ENCODE results near the gene TSPAN9. TPM values are rescaled to one million over a fixed set of nuclear protein-coding genes. Genes with fewer than 3 reads are reported as not detected.

TSPAN9 gene
- total and polyA plus RNA-seq, 2 of the 4 experiments (the other 2 are of a cell fraction), result 17.7 to 39.1 TPM

GRCh38 chr12:3201339-3202051, 124.3 kb downstream of the TSPAN9 start:
- Histone ChIP-seq H3K4ac (ENCODE audit: low read depth, low read length) (no peak overlapping the region), H3K27me3 (ENCODE audit: control insufficient read depth, insufficient read depth, low read length) (peaks cover 6% of the 10 kb centered on the region), H3K4me3 (ENCODE audit: insufficient read depth, low read depth, low read length) (peak overlapping the region; percentile 51; the same call in 1 of the 2 replicates), H3K18ac (ENCODE audit: low read depth, low read length) (no peak overlapping the region), H2BK15ac (ENCODE audit: low read depth, low read length) (no peak overlapping the region), H3K9me3 (ENCODE audit: control insufficient read depth, insufficient read depth, low read length) (no peaks in the 10 kb centered on the region), H3K27ac (ENCODE audit: insufficient read depth, low read length) (no peak overlapping the region), H2BK120ac (ENCODE audit: low read depth, low read length) (no peak overlapping the region), H3K9me1 (ENCODE audit: insufficient read depth, low read length) (no peaks in the 10 kb centered on the region), H3K9ac (ENCODE audit: low read depth, low read length) (0 out of 2 replicates have a peak overlapping the region, but pooled peaks have one; percentile 21), H4K20me1 (ENCODE audit: insufficient read depth, low read length) (peaks cover 37% of the 10 kb centered on the region), H2AK5ac (ENCODE audit: low read depth, low read length) (no peak overlapping the region), H4K5ac (ENCODE audit: low read depth, low read length) (no peak overlapping the region), H3K4me1 (ENCODE audit: control insufficient read depth, insufficient read depth, low read length) (peaks cover 8% of the 10 kb centered on the region), H2BK20ac (ENCODE audit: low read depth, low read length) (no peak overlapping the region), H2AFZ (replicated peaks; ENCODE audit: low read length, poor library complexity) (no peak overlapping the region), H4K91ac (ENCODE audit: insufficient read depth, low read depth, low read length) (no peak overlapping the region), H3K56ac (ENCODE audit: extremely low read depth, insufficient read depth, low read length) (no peak overlapping the region), H3K4me2 (ENCODE audit: low read depth, low read length) (peak overlapping the region; percentile 93), H3K14ac (replicated peaks; ENCODE audit: low read depth, low read length) (no peak overlapping the region), H3K79me1 (ENCODE audit: low read depth in 1 of 2, low read length in 2 of 2) (peaks cover 0 to 3% of the 10 kb centered on the region in 2 experiments; a peak in 2 of 4 replicates), H3K23ac (ENCODE audit: low read depth, low read length) (peak overlapping the region; percentile 68), H3K36me3 (ENCODE audit: control insufficient read depth, insufficient read depth, low read length) (no peaks in the 10 kb centered on the region), H4K8ac (ENCODE audit: low read depth in 2 of 2, low read length in 2 of 2) (no peak overlapping the region), H2BK5ac (ENCODE audit: low read depth, low read length, poor library complexity, severe bottlenecking) (no peak overlapping the region), H2AK9ac (replicated peaks; ENCODE audit: low read depth, low read length, poor library complexity) (peak overlapping the region; percentile 70)
- POLR2A ChIA-PET (ENCODE audit: unreplicated experiment), result no interaction called here
- CTCF ChIA-PET, result interaction anchor here (1.2 kb wide), 2 partner anchors 10 to 58 kb away, joined by 3 read pairs; no protein-coding TSS in a partner anchor
- in situ Hi-C loops (cut with MboI; ENCODE audit: low sequenced_read_pairs) (no loop called here), intact Hi-C loops (cut with micrococcal nuclease) (loop anchor here (2.0 to 5.0 kb wide), 3 partner anchors 31 to 76 kb away; no protein-coding TSS in a partner anchor), dilution Hi-C loops (cut with HindIII; ENCODE audit: low sequenced_read_pairs, unreplicated experiment) (no loop called here)
- no peak for DNase-seq
- BruUV-seq (replicated peaks), result no TSS peak
- no peak for TF ChIP-seq SMC3 (IDR thresholded peaks at IDR 0.05; ENCODE audit: low read depth, low read length)
- TF ChIP-seq RCOR1 (IDR thresholded peaks at IDR 0.05; ENCODE audit: insufficient replicate concordance, low read length), result no peak
- no peak for TF ChIP-seq CEBPB (IDR thresholded peaks at IDR 0.05; ENCODE audit: low read depth, low read length)
- no peak for TF ChIP-seq MAZ (IDR thresholded peaks at IDR 0.05; ENCODE audit: borderline replicate concordance, low read depth, low read length)
- TF ChIP-seq MAFK (IDR thresholded peaks at IDR 0.05; ENCODE audit: low read depth, low read length), result no peak
- no peak for TF ChIP-seq RAD21 (IDR thresholded peaks at IDR 0.05; ENCODE audit: low read length)
- TF ChIP-seq NFE2L2 (IDR thresholded peaks at IDR 0.05; ENCODE audit: low read depth, low read length), result no peak
- TF ChIP-seq BHLHE40 (IDR thresholded peaks at IDR 0.05; ENCODE audit: low read depth, low read length), result no peak
- no peak for TF ChIP-seq CHD1 (IDR thresholded peaks at IDR 0.05; ENCODE audit: low read depth, low read length)
- TF ChIP-seq USF2 (IDR thresholded peaks at IDR 0.05; ENCODE audit: low read depth, low read length), result no peak
- no peak for TF ChIP-seq ELK1 (IDR thresholded peaks at IDR 0.05; ENCODE audit: borderline replicate concordance, low read depth, low read length)
- no peak for TF ChIP-seq POLR2A (IDR thresholded peaks at IDR 0.05; ENCODE audit: low read depth, low read length)
- TF ChIP-seq MXI1 (IDR thresholded peaks at IDR 0.05; ENCODE audit: borderline replicate concordance, low read depth, low read length), result no peak
- no CpG with 5 or more reads among the region's 10 CpGs for WGBS, 2 experiments (ENCODE audit: extremely low coverage in 2 of 2, insufficient read length in 1 of 2)
- no peak for ATAC-seq (ENCODE audit: low read depth)
